Activated CD4-positive, alpha-beta memory T cell treated with anti-CD3 and anti-CD28 coated beads for 36 hours (primary cell): Measurements from ENCODE around the gene LRRC3. TPM values are rescaled to one million over a fixed set of nuclear protein-coding genes. Genes with fewer than 3 reads are reported as not detected.
"Not testable (repeated sequence)": the region's sequence is repeated elsewhere in the genome, so short reads cannot be mapped to it uniquely, and the experiment has no call there.

Experiments used
- CTCF ChIA-PET: fragments of 350-600 bp; sonication (Branson Sonifier 250); formaldehyde crosslinking; loops from one replicate; lab custom pipeline; 2021; ENCODE audit warnings: antibody characterized with exemption, inconsistent platforms; lab: Charles Lee
- POLR2A ChIA-PET: fragments of 350-600 bp; sonication (Branson Sonifier 250); formaldehyde crosslinking; loops from one replicate; lab custom pipeline; 2021; ENCODE audit warnings: antibody characterized with exemption; lab: Charles Lee
- DNase-seq: peaks from one replicate; pipeline ENCODE4 v3.0.0-alpha.2; 2020
- H3K27ac Mint-ChIP-seq: one replicate; pipeline ENCODE4 v1.8.0; 2021; ENCODE audit warnings: mixed read lengths
- H3K27me3 Mint-ChIP-seq: one replicate; pipeline ENCODE4 v1.8.0; 2021; ENCODE audit warnings: mixed read lengths
- H3K36me3 Mint-ChIP-seq: one replicate; pipeline ENCODE4 v1.8.0; 2021; ENCODE audit warnings: mixed read lengths
- H3K4me1 Mint-ChIP-seq: one replicate; pipeline ENCODE4 v1.8.0; 2021; ENCODE audit warnings: low read depth, mixed read lengths
- H3K4me3 Mint-ChIP-seq: one replicate; pipeline ENCODE4 v1.8.0; 2021; ENCODE audit warnings: mild to moderate bottlenecking, mixed read lengths
- H3K9me3 Mint-ChIP-seq: one replicate; pipeline ENCODE4 v1.8.0; 2021; ENCODE audit warnings: mixed read lengths
- intact Hi-C: fragments of 100-400 bp; cut with micrococcal nuclease; formaldehyde crosslinking; loops from one replicate; pipeline ENCODE4 v1.15.1; 2023
- total RNA-seq, 2 experiments: library from RNA; stranded (reverse); gene quantifications; one replicate each; pipeline ENCODE4 v1.2.3, GENCODE V29; 2021

LRRC3 gene
- total RNA-seq, 2 experiments from 2014 or later = 2.6 to 2.8 TPM

GRCh38 chr21:44466996-44467858 is 11.9 kb downstream of the LRRC3 start:
- ChIA-PET POLR2A (no interaction called here), CTCF (no interaction called here)
- intact Hi-C loops = no loop called here
- H3K4me3 Mint-ChIP-seq = no peak overlapping the region
- no peaks in the 10 kb centered on the region for H3K27me3 Mint-ChIP-seq
- H3K4me1 Mint-ChIP-seq = no peaks in the 10 kb centered on the region
- DNase-seq = no peak
- H3K27ac Mint-ChIP-seq = no peak overlapping the region
- no peaks in the 10 kb centered on the region for H3K9me3 Mint-ChIP-seq
- H3K36me3 Mint-ChIP-seq = no peaks in the 10 kb centered on the region

GRCh38 chr21:44467859-44468195 is 12.5 kb downstream of the LRRC3 start:
- ChIA-PET CTCF (no interaction called here), POLR2A (no interaction called here)
- Mint-ChIP-seq H3K27me3 (no peaks in the 10 kb centered on the region), H3K27ac (no peak overlapping the region), H3K36me3 (no peaks in the 10 kb centered on the region), H3K4me1 (no peaks in the 10 kb centered on the region), H3K4me3 (no peak overlapping the region), H3K9me3 (no peaks in the 10 kb centered on the region)
- DNase-seq = no peak
- intact Hi-C loops = no loop called here

- H3K27ac Mint-ChIP-seq = no peak overlapping the region
- ChIA-PET POLR2A (no interaction called here), CTCF (interaction anchor here (1.3 kb wide), 1 partner anchor 322 kb away, joined by 4 read pairs; no protein-coding TSS in a partner anchor)
- no peaks in the 10 kb centered on the region for H3K9me3 Mint-ChIP-seq
- H3K4me1 Mint-ChIP-seq = no peaks in the 10 kb centered on the region
- no peaks in the 10 kb centered on the region for H3K36me3 Mint-ChIP-seq
- DNase-seq = no peak
- no peak overlapping the region for H3K4me3 Mint-ChIP-seq
- no peaks in the 10 kb centered on the region for H3K27me3 Mint-ChIP-seq
- intact Hi-C loops = no loop called here
Observed at GRCh38 chr21:44471341-44471740, 16.0 kb downstream of the LRRC3 start.

GRCh38 chr21:44471996-44472395 is 16.7 kb downstream of the LRRC3 start:
- H3K9me3 Mint-ChIP-seq = no peaks in the 10 kb centered on the region
- ChIA-PET POLR2A (no interaction called here), CTCF (no interaction called here)
- DNase-seq = no peak
- no peaks in the 10 kb centered on the region for H3K27me3 Mint-ChIP-seq
- H3K4me1 Mint-ChIP-seq = no peaks in the 10 kb centered on the region
- intact Hi-C loops = no loop called here
- no peak overlapping the region for H3K4me3 Mint-ChIP-seq
- no peaks in the 10 kb centered on the region for H3K36me3 Mint-ChIP-seq
- no peak overlapping the region for H3K27ac Mint-ChIP-seq

- ChIA-PET CTCF (interaction anchor here (0.6 kb wide), 1 partner anchor 59 kb away, joined by 3 read pairs; no protein-coding TSS in a partner anchor), POLR2A (no interaction called here)
- Mint-ChIP-seq H3K27ac (no peak overlapping the region), H3K9me3 (no peaks in the 10 kb centered on the region), H3K4me1 (peaks cover 4% of the 10 kb centered on the region), H3K4me3 (no peak overlapping the region), H3K27me3 (no peaks in the 10 kb centered on the region), H3K36me3 (no peaks in the 10 kb centered on the region)
- no peak for DNase-seq
- intact Hi-C loops = no loop called here
Observed at GRCh38 chr21:44473915-44474555, 18.7 kb downstream of the LRRC3 start.

GRCh38 chr21:44475266-44475845 is 20.0 kb downstream of the LRRC3 start:
- intact Hi-C loops = no loop called here
- H3K4me3 Mint-ChIP-seq = no peak overlapping the region

GRCh38 chr21:44477131-44477530 is 21.8 kb downstream of the LRRC3 start:
- ChIA-PET POLR2A (no interaction called here), CTCF (interaction anchor here (0.9 kb wide), 2 partner anchors 11 to 20 kb away, joined by 3 read pairs; no protein-coding TSS in a partner anchor)
- no peaks in the 10 kb centered on the region for H3K27me3 Mint-ChIP-seq
- no peaks in the 10 kb centered on the region for H3K9me3 Mint-ChIP-seq
- no peaks in the 10 kb centered on the region for H3K36me3 Mint-ChIP-seq
- intact Hi-C loops = no loop called here
- no peak overlapping the region for H3K4me3 Mint-ChIP-seq
- H3K27ac Mint-ChIP-seq = no peak overlapping the region
- no peak for DNase-seq
- peaks cover 7% of the 10 kb centered on the region for H3K4me1 Mint-ChIP-seq

More at GRCh38 chr21:44475266-44475845, 20.0 kb downstream of the LRRC3 start:
- Mint-ChIP-seq H3K9me3 (no peaks in the 10 kb centered on the region), H3K4me1 (peaks cover 7% of the 10 kb centered on the region), H3K27ac (no peak overlapping the region), H3K27me3 (no peaks in the 10 kb centered on the region), H3K36me3 (no peaks in the 10 kb centered on the region)
- ChIA-PET POLR2A (no interaction called here), CTCF (no interaction called here)
- DNase-seq = no peak

- intact Hi-C loops = no loop called here
- Mint-ChIP-seq H3K27me3 (no peaks in the 10 kb centered on the region), H3K4me3 (no peak overlapping the region), H3K4me1 (peaks cover 7% of the 10 kb centered on the region), H3K36me3 (no peaks in the 10 kb centered on the region), H3K27ac (no peak overlapping the region), H3K9me3 (no peaks in the 10 kb centered on the region)
- CTCF ChIA-PET = interaction anchor here (0.9 kb wide), 2 partner anchors 10 to 19 kb away, joined by 3 read pairs; no protein-coding TSS in a partner anchor
- POLR2A ChIA-PET = no interaction called here
- no peak for DNase-seq
Observed at GRCh38 chr21:44477712-44478111, 22.4 kb downstream of the LRRC3 start.

- Mint-ChIP-seq H3K27ac (no peak overlapping the region), H3K9me3 (no peaks in the 10 kb centered on the region), H3K4me3 (no peak overlapping the region), H3K4me1 (peaks cover 7% of the 10 kb centered on the region), H3K27me3 (no peaks in the 10 kb centered on the region), H3K36me3 (no peaks in the 10 kb centered on the region)
- DNase-seq = no peak
- ChIA-PET CTCF (interaction anchor here (0.9 kb wide), 1 partner anchor 18 kb away, joined by 3 read pairs; no protein-coding TSS in a partner anchor), POLR2A (no interaction called here)
- intact Hi-C loops = no loop called here
Observed at GRCh38 chr21:44478124-44478800, 23.0 kb downstream of the LRRC3 start.

- Mint-ChIP-seq H3K9me3 (no peaks in the 10 kb centered on the region), H3K27ac (no peak overlapping the region), H3K4me1 (peaks cover 7% of the 10 kb centered on the region), H3K36me3 (no peaks in the 10 kb centered on the region), H3K4me3 (no peak overlapping the region), H3K27me3 (no peaks in the 10 kb centered on the region)
- ChIA-PET CTCF (interaction anchor here (1.4 to 1.9 kb wide), 2 partner anchors 10 to 48 kb away, joined by 3 to 6 read pairs; no protein-coding TSS in a partner anchor), POLR2A (no interaction called here)
- intact Hi-C loops = no loop called here
- no peak for DNase-seq
Observed at GRCh38 chr21:44478801-44479167, 23.5 kb downstream of the LRRC3 start.

- ChIA-PET POLR2A (interaction anchor here (1.1 kb wide), 1 partner anchor 141 kb away, joined by 3 read pairs; no protein-coding TSS in a partner anchor), CTCF (interaction anchor here (0.7 to 1.9 kb wide), 10 partner anchors 9 to 421 kb away, joined by 3 to 6 read pairs (median 4); no protein-coding TSS in a partner anchor)
- intact Hi-C loops, H3K36me3 Mint-ChIP-seq, H3K27ac Mint-ChIP-seq, H3K27me3 Mint-ChIP-seq, H3K4me3 Mint-ChIP-seq, H3K4me1 Mint-ChIP-seq, H3K9me3 Mint-ChIP-seq: not testable (repeated sequence)
- DNase-seq = peak; percentile 69
Observed at GRCh38 chr21:44479556-44480199, 24.4 kb downstream of the LRRC3 start.
